Naive thymus-derived CD4-positive, alpha-beta T cell (primary cell): Measurements from ENCODE around the gene CAMK2G. TPM values are rescaled to one million over a fixed set of nuclear protein-coding genes. Genes with fewer than 3 reads are reported as not detected.

Source experiments
- ATAC-seq: fragments of 150-1000 bp; cut with Tn5 transposase; 2 replicates; pipeline ENCODE4 v1.10.0; 2021; ENCODE audit warnings: mild to moderate bottlenecking, moderate library complexity
- CTCF ChIA-PET: fragments of 350-600 bp; sonication (Branson Sonifier 250); formaldehyde crosslinking; loops from one replicate; lab custom pipeline; 2021; ENCODE audit warnings: antibody characterized with exemption; lab: Charles Lee
- POLR2A ChIA-PET: fragments of 350-600 bp; sonication (Branson Sonifier 250); formaldehyde crosslinking; loops from one replicate; lab custom pipeline; 2021; ENCODE audit warnings: antibody characterized with exemption, inconsistent platforms; lab: Charles Lee
- DNase-seq, 9 donors: peaks; one replicate each; pipeline versions ENCODE4 v3.0.0 to v3.0.0-alpha.2; 2020 to 2022; ENCODE audit warnings: mixed read lengths in 1 of 9
- H3K27ac ChIP-seq: one replicate; pipeline ENCODE4 v1.7.0; 2013; ENCODE audit warnings: mild to moderate bottlenecking, low read depth, low read length, moderate library complexity
- H3K27me3 ChIP-seq, 2 donors: one replicate each; pipeline ENCODE4 v1.7.0; 2013; ENCODE audit warnings: low read length in 2 of 2, mild to moderate bottlenecking in 2 of 2, moderate library complexity in 2 of 2; ENCODE audit not compliant: control insufficient read depth in 2 of 2, insufficient read depth in 2 of 2
- H3K36me3 ChIP-seq, 3 experiments: 1 replicate in 2 of 3; 2 replicates in 1 of 3; pipeline ENCODE4 v1.7.0; 2013; ENCODE audit warnings: low read length in 3 of 3, mild to moderate bottlenecking in 3 of 3, moderate library complexity in 1 of 3; ENCODE audit not compliant: insufficient read depth in 3 of 3, control insufficient read depth in 2 of 3
- H3K4me1 ChIP-seq, 2 donors: one replicate each; pipeline ENCODE4 v1.7.0; 2013; ENCODE audit warnings: low read length in 2 of 2, mild to moderate bottlenecking in 2 of 2, moderate library complexity in 1 of 2; ENCODE audit not compliant: control insufficient read depth in 2 of 2, insufficient read depth in 2 of 2
- H3K4me3 ChIP-seq: 2 replicates; pipeline ENCODE4 v1.7.0; 2013; ENCODE audit warnings: mild to moderate bottlenecking, low read length
- H3K9me3 ChIP-seq, 3 experiments: 1 replicate in 2 of 3; 2 replicates in 1 of 3; pipeline ENCODE4 v1.7.0; 2013; ENCODE audit warnings: low read length in 3 of 3; ENCODE audit not compliant: control insufficient read depth in 2 of 3
- H3K27ac Mint-ChIP-seq, 9 donors: one replicate each; pipeline ENCODE4 v1.8.0; 2020 to 2022; ENCODE audit warnings: mixed read lengths in 9 of 9, mild to moderate bottlenecking in 8 of 9, moderate library complexity in 5 of 9, inconsistent platforms in 2 of 9
- H3K27me3 Mint-ChIP-seq, 5 donors: one replicate each; pipeline ENCODE4 v1.8.0; 2021 to 2022; ENCODE audit warnings: mixed read lengths in 5 of 5, mild to moderate bottlenecking in 1 of 5
- H3K36me3 Mint-ChIP-seq, 5 donors: one replicate each; pipeline ENCODE4 v1.8.0; 2020 to 2022; ENCODE audit warnings: mixed read lengths in 5 of 5, mild to moderate bottlenecking in 3 of 5, inconsistent platforms in 1 of 5
- H3K4me1 Mint-ChIP-seq, 7 donors: one replicate each; pipeline ENCODE4 v1.8.0; 2020 to 2022; ENCODE audit warnings: mixed read lengths in 7 of 7, mild to moderate bottlenecking in 3 of 7, inconsistent platforms in 1 of 7
- H3K4me3 Mint-ChIP-seq, 10 donors: one replicate each; pipeline ENCODE4 v1.8.0; 2020 to 2022; ENCODE audit warnings: mild to moderate bottlenecking in 10 of 10, mixed read lengths in 10 of 10, moderate library complexity in 6 of 10, inconsistent platforms in 2 of 10
- H3K9me3 Mint-ChIP-seq, 11 donors: one replicate each; pipeline ENCODE4 v1.8.0; 2020 to 2022; ENCODE audit warnings: mixed read lengths in 11 of 11, mild to moderate bottlenecking in 4 of 11, inconsistent platforms in 1 of 11, moderate library complexity in 1 of 11
- intact Hi-C, 2 donors: fragments of 100-400 bp; cut with micrococcal nuclease; formaldehyde crosslinking; loops; one replicate each; pipeline ENCODE4 v1.15.1; 2023
- polyA plus RNA-seq, 2 donors: library from polyadenylated mRNA; unstranded; fragments of 300-500 nt; fragmentation: Illumina TruSeq; gene quantifications; one replicate each; pipeline ENCODE4 v1.2.3, GENCODE V29; 2021
- total RNA-seq, 6 experiments: library from RNA in 5 of 6; stranded (reverse) in 5 of 6; gene quantifications; 1 replicate in 5 of 6; 2 replicates in 1 of 6; pipeline ENCODE4 v1.2.3 and lab custom pipeline; 2021 to 2026

The CAMK2G gene
- total and polyA plus RNA-seq, 7 experiments from 2014 or later, result 5.6 to 70.9 (median 54.6) TPM

DNA sequence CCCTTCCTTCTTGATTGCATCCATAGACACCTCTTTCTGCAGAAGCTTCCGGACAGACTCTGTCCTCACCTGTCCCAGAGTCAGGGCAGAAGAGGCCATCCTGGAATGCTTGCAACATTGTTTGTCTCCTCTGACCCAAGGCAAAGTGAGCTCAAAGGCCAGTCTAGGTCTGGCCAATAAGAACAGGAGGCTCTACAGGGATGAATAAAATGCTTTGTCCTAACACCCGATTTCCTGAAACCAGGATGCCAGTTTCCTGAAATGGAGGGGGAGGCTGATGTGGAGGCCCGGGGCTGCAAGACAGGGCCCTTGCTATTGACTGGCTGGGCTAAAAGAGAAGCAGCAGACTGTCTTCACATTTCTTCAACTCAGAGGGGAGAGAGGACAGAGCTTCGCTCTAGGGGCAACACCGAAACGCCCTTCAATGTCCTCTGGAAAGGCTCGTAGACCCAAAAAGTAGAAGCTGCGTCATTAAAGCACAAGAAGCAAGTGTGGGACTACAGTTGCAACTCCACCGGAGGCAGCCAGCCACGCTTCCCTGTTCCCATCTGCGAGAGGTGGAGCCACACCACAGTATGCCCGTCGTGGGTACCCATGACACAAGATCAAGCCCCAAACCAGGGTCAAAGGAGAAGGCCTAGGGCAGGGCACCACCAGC, 33.8 kb downstream of the CAMK2G start:
- Histone ChIP-seq H3K9me3 (no peaks in the 10 kb centered on the region), H3K4me3 (no peak overlapping the region), H3K27ac (no peak overlapping the region), H3K36me3 (peaks cover 10 to 90% (median 22%) of the 10 kb centered on the region in 3 experiments), H3K4me1 (no peaks in the 10 kb centered on the region), H3K27me3 (no peaks in the 10 kb centered on the region)
- DNase-seq (no peak), ATAC-seq (no peak)
- Mint-ChIP-seq H3K27me3 (no peaks in the 10 kb centered on the region), H3K4me1 (peaks cover 0 to 7% (median 0%) of the 10 kb centered on the region in 7 donors), H3K9me3 (no peaks in the 10 kb centered on the region), H3K27ac (peak overlapping the region in 2 of 9 donors; percentile 13 to 21), H3K4me3 (no peak overlapping the region), H3K36me3 (peaks cover 4 to 46% (median 12%) of the 10 kb centered on the region in 5 donors)
- intact Hi-C loops, result no loop called here
- ChIA-PET CTCF (interaction anchor here (1.7 kb wide), 1 partner anchor 40 kb away, joined by 5 read pairs; no protein-coding TSS in a partner anchor), POLR2A (no interaction called here)

GRCh38 chr10:73840056-73840402, 34.3 kb downstream of the CAMK2G start:
- Histone ChIP-seq H3K9me3 (no peaks in the 10 kb centered on the region), H3K27ac (no peak overlapping the region), H3K36me3 (peaks cover 10 to 89% (median 22%) of the 10 kb centered on the region in 3 experiments), H3K4me3 (no peak overlapping the region), H3K27me3 (no peaks in the 10 kb centered on the region), H3K4me1 (no peaks in the 10 kb centered on the region)
- POLR2A ChIA-PET, result no interaction called here
- Mint-ChIP-seq H3K4me3 (no peak overlapping the region), H3K36me3 (peaks cover 4 to 44% (median 13%) of the 10 kb centered on the region in 5 donors), H3K27me3 (no peaks in the 10 kb centered on the region), H3K27ac (peak overlapping the region in 2 of 9 donors; percentile 13 to 21), H3K9me3 (no peaks in the 10 kb centered on the region), H3K4me1 (peaks cover 0 to 7% (median 0%) of the 10 kb centered on the region in 7 donors)
- DNase-seq (no peak), ATAC-seq (no peak)
- CTCF ChIA-PET, result interaction anchor here (0.7 to 1.7 kb wide), 2 partner anchors 9 to 40 kb away, joined by 3 to 5 read pairs; no protein-coding TSS in a partner anchor
- intact Hi-C loops, result no loop called here

DNA sequence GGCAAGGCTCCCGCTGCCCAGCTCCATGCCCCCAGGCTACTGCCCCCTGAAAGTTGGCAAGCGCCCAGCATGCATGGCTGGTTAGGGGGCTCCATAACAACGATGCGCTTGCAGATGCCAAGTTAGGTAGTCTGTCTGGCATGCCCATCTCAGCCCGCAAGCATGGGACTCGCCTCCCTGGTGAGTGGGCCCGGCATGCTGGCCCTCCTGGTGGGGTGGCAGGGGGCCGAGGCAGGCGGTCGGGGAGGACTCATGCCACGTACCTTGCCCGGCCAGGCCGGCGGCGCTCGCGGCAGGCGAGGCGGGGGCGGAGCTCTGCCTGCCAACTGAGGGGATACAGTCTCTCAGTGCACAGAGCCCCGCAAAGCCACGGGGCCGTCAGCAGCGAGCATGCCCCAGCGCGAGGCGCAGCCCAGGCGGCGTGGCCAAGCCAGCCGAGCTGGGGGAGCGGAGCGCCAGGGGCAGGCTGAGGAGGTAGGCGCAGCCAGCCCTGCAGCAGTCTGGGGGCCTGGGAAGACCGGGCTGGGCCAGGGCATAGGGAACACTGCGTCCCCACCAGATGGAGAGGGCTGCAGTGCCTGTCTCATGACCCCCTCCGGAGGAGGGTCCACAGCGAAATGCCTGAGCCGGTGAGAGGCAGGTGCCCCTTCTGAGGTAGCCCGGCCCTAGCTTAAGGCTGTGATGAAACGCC, 34.9 kb downstream of the CAMK2G start:
- Mint-ChIP-seq H3K9me3 (no peaks in the 10 kb centered on the region), H3K27me3 (no peaks in the 10 kb centered on the region), H3K36me3 (peaks cover 7 to 46% (median 15%) of the 10 kb centered on the region in 5 donors), H3K27ac (no peak overlapping the region), H3K4me3 (no peak overlapping the region), H3K4me1 (peaks cover 0 to 6% (median 0%) of the 10 kb centered on the region in 7 donors)
- no peaks in the 10 kb centered on the region for H3K4me1 ChIP-seq
- no peaks in the 10 kb centered on the region for H3K27me3 ChIP-seq
- no peak for ATAC-seq
- no peak overlapping the region for H3K4me3 ChIP-seq
- POLR2A ChIA-PET, result no interaction called here
- no peak overlapping the region for H3K27ac ChIP-seq
- CTCF ChIA-PET, result interaction anchor here (0.7 to 1.7 kb wide), 3 partner anchors 9 to 41 kb away, joined by 3 to 5 read pairs (median 5); no protein-coding TSS in a partner anchor
- intact Hi-C loops, result no loop called here
- no peaks in the 10 kb centered on the region for H3K9me3 ChIP-seq
- no peak for DNase-seq
- peaks cover 10 to 83% (median 22%) of the 10 kb centered on the region in 3 experiments for H3K36me3 ChIP-seq

GRCh38 chr10:73838827-73839226, 35.5 kb downstream of the CAMK2G start:
- peaks cover 0 to 6% (median 0%) of the 10 kb centered on the region in 7 donors for H3K4me1 Mint-ChIP-seq

DNA sequence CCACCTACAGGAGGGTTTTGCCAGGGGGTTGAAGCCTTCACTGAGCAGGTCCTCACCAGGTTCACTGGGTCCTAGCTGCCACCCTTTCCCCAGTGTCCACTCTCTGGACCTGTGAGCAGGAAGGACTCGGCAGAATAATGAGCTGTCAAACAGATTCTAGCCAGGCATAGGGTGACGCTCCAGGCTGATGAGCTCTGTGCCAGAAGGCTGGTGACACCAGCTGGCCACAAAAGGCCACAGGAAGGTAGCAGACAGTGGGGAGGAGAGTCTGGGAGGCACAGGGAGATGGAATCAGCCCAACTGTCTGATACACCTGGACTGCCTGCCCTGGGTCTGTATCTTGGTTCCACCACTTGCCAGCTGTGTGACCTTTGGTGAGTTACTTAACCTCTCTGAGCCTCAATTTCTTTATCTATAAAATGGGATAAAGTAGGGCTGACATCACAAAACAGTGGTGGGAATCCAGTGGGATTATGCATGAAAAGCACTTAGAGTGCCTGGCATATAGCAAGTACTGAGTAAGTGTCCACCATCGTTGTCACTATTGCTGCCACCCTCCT, 36.3 kb downstream of the CAMK2G start:
- no peak overlapping the region for H3K4me3 ChIP-seq
- intact Hi-C loops, result no loop called here
- Mint-ChIP-seq H3K4me1 (peaks cover 0 to 6% (median 0%) of the 10 kb centered on the region in 7 donors), H3K9me3 (no peaks in the 10 kb centered on the region), H3K4me3 (no peak overlapping the region), H3K36me3 (peaks cover 5 to 42% (median 13%) of the 10 kb centered on the region in 5 donors), H3K27ac (no peak overlapping the region), H3K27me3 (no peaks in the 10 kb centered on the region)
- peaks cover 10 to 75% (median 22%) of the 10 kb centered on the region in 3 experiments for H3K36me3 ChIP-seq
- no peaks in the 10 kb centered on the region for H3K27me3 ChIP-seq
- ChIA-PET POLR2A (no interaction called here), CTCF (interaction anchor here (1.2 kb wide), 2 partner anchors 29 to 42 kb away, joined by 3 to 5 read pairs; no protein-coding TSS in a partner anchor)
- H3K9me3 ChIP-seq, result no peaks in the 10 kb centered on the region
- H3K27ac ChIP-seq, result no peak overlapping the region
- DNase-seq (no peak), ATAC-seq (no peak)
- no peaks in the 10 kb centered on the region for H3K4me1 ChIP-seq

More at GRCh38 chr10:73838827-73839226, 35.5 kb downstream of the CAMK2G start:
- intact Hi-C loops, result no loop called here
- ATAC-seq (no peak), DNase-seq (no peak)
- no peaks in the 10 kb centered on the region for H3K4me1 ChIP-seq
- Mint-ChIP-seq H3K4me3 (no peak overlapping the region), H3K27ac (peak overlapping the region in 1 of 9 donors; percentile 31), H3K9me3 (no peaks in the 10 kb centered on the region), H3K27me3 (no peaks in the 10 kb centered on the region), H3K36me3 (peaks cover 9 to 47% (median 18%) of the 10 kb centered on the region in 5 donors)
- H3K27ac ChIP-seq, result no peak overlapping the region
- H3K4me3 ChIP-seq, result no peak overlapping the region
- H3K27me3 ChIP-seq, result no peaks in the 10 kb centered on the region
- H3K36me3 ChIP-seq, result peaks cover 10 to 83% (median 22%) of the 10 kb centered on the region in 3 experiments
- CTCF ChIA-PET, result interaction anchor here (1.2 to 1.7 kb wide), 3 partner anchors 30 to 42 kb away, joined by 3 to 5 read pairs (median 5); no protein-coding TSS in a partner anchor
- POLR2A ChIA-PET, result no interaction called here
- H3K9me3 ChIP-seq, result no peaks in the 10 kb centered on the region

GRCh38 chr10:73837072-73837471, 37.3 kb downstream of the CAMK2G start:
- H3K27ac ChIP-seq, result no peak overlapping the region
- H3K4me1 ChIP-seq, result no peaks in the 10 kb centered on the region
- peaks cover 10 to 65% (median 22%) of the 10 kb centered on the region in 3 experiments for H3K36me3 ChIP-seq
- H3K27me3 ChIP-seq, result no peaks in the 10 kb centered on the region
- DNase-seq, result no peak
- H3K4me1 Mint-ChIP-seq, result peaks cover 0 to 6% (median 0%) of the 10 kb centered on the region in 7 donors
- H3K27ac Mint-ChIP-seq, result peak overlapping the region in 1 of 9 donors; percentile 24
- H3K36me3 Mint-ChIP-seq, result peaks cover 5 to 36% (median 13%) of the 10 kb centered on the region in 5 donors
- H3K9me3 Mint-ChIP-seq, result no peaks in the 10 kb centered on the region
- ChIA-PET POLR2A (no interaction called here), CTCF (interaction anchor here (0.6 kb wide), 1 partner anchor 10 kb away, joined by 3 read pairs; no protein-coding TSS in a partner anchor)
- no peaks in the 10 kb centered on the region for H3K9me3 ChIP-seq
- no peak overlapping the region for H3K4me3 ChIP-seq
- ATAC-seq, result no peak
- intact Hi-C loops, result no loop called here
- no peak overlapping the region for H3K4me3 Mint-ChIP-seq
- H3K27me3 Mint-ChIP-seq, result no peaks in the 10 kb centered on the region
